ENCODE results near the gene DDAH2.

DNA sequence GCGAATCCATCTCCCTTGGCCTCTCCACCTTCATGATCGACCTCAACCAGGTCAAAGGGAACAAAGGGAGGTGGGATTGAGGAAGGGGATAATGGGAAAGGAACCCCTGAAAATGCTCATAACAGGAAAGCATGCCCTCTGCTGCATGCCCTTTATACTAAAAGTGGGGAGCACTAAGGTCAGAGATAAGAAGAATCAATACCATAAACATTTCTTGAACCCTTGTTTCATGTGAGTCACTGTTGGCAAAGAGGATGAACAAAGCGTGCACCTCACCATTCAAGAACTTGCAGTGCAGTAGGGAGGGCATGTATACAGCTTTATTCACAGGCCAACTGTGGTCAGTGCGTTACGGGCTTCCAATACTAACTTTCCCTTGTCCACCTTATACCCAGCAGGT, 31.7 kb upstream of the DDAH2 start:
- TF ChIP-seq, protein P1, sequence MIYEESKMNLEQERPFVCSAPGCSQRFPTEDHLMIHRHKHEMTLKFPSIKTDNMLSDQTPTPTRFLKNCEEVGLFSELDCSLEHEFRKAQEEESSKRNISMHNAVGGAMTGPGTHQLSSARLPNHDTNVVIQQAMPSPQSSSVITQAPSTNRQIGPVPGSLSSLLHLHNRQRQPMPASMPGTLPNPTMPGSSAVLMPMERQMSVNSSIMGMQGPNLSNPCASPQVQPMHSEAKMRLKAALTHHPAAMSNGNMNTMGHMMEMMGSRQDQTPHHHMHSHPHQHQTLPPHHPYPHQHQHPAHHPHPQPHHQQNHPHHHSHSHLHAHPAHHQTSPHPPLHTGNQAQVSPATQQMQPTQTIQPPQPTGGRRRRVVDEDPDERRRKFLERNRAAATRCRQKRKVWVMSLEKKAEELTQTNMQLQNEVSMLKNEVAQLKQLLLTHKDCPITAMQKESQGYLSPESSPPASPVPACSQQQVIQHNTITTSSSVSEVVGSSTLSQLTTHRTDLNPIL (CRISPR knock-in tag; IDR thresholded peaks at IDR 0.05; ENCODE audit: low read depth), result no peak
- TF ChIP-seq CSDC2 (CRISPR knock-in tag; IDR thresholded peaks at IDR 0.05), result no peak
